Kidney (tissue), 14 donors: ENCODE measurements around the gene CDK9. TPM values are rescaled to one million over a fixed set of nuclear protein-coding genes. Genes with fewer than 3 reads are reported as not detected.

Experiments
- DNase-seq, 5 donors: peaks; one replicate each; pipeline ENCODE4 v3.0.0-alpha.2; 2013 to 2020
- FAIRE-seq: peaks from 2 replicates; lab custom pipeline; 2012; peaks lifted over from hg19 to GRCh38; lab: Jason Lieb, UNC
- H3K27ac ChIP-seq, 2 donors: one replicate each; pipeline ENCODE4 v1.7.0; 2013; ENCODE audit warnings: low read depth in 2 of 2, low read length in 2 of 2, inconsistent platforms in 1 of 2
- H3K27me3 ChIP-seq: one replicate; pipeline ENCODE4 v1.7.1; 2013; ENCODE audit warnings: low read length, inconsistent platforms; ENCODE audit not compliant: control insufficient read depth, insufficient read depth
- H3K36me3 ChIP-seq, 3 donors: one replicate each; pipeline versions ENCODE4 v1.7.0 to v1.7.1; 2013; ENCODE audit warnings: low read length in 3 of 3, control low read depth in 1 of 3, inconsistent platforms in 1 of 3; ENCODE audit not compliant: insufficient read depth in 3 of 3, control insufficient read depth in 2 of 3
- H3K4me1 ChIP-seq, 3 donors: one replicate each; pipeline versions ENCODE4 v1.7.0 to v1.7.1; 2013; ENCODE audit warnings: low read length in 3 of 3, inconsistent platforms in 1 of 3, low read depth in 1 of 3; ENCODE audit not compliant: control insufficient read depth in 2 of 3, insufficient read depth in 2 of 3
- H3K4me3 ChIP-seq, 3 donors: one replicate each; pipeline versions ENCODE4 v1.7.0 to v1.8.1; 2013; ENCODE audit warnings: low read length in 3 of 3, control low read depth in 1 of 3, inconsistent platforms in 1 of 3
- H3K9ac ChIP-seq, 3 donors: one replicate each; pipeline versions ENCODE4 v1.7.0 to v1.7.1; 2013; ENCODE audit warnings: low read length in 3 of 3, control low read depth in 1 of 3, inconsistent platforms in 1 of 3
- H3K9me3 ChIP-seq, 3 donors: one replicate each; pipeline versions ENCODE4 v1.7.0 to v1.7.1; 2013; ENCODE audit warnings: low read length in 3 of 3, control low read depth in 1 of 3, inconsistent platforms in 1 of 3; ENCODE audit not compliant: control insufficient read depth in 2 of 3, insufficient read depth in 1 of 3
- intact Hi-C: fragments of 100-400 bp; cut with DNase I; formaldehyde crosslinking; loops from one replicate; pipeline ENCODE4 v1.11.1; 2022
- polyA plus RNA-seq: library from polyadenylated mRNA; stranded (reverse); fragments of 350-450 nt; fragmentation: Illumina TruSeq; extraction: RNeasy Lipid Tissue Mini Kit (QIAGEN cat#74804); gene quantifications from one replicate; pipeline ENCODE4 v1.2.3, GENCODE V29; 2014; ENCODE audit warnings: low read depth, low replicate concordance; ENCODE audit not compliant: insufficient read depth
- total RNA-seq: library from RNA; stranded (reverse); fragmentation: NEBNext Ultra II Directional; extraction: Animal tissue kit (Norgen Biotek cat#: 25700); gene quantifications from one replicate; pipeline ENCODE4 v1.2.1, GENCODE V29; 2021
- TF ChIP-seq, protein P1 (sequence below): IDR thresholded peaks from 3 replicates; pipeline ENCODE4 v1.5.1; 2012; ENCODE audit warnings: mild to moderate bottlenecking, moderate library complexity, borderline replicate concordance; ENCODE audit not compliant: insufficient read depth; ENCODE audit errors: extremely low read depth
- donor health status: control.
- donor health status: control.
- donor health status: control.
- donor health status: control.
- donor health status: control.
- donor health status: DM: yes; HTN: yes; CAD: no.
- donor health status: Normal renal cell carcinoma (clear cell type).

The CDK9 gene
- total and polyA plus RNA-seq, 2 donors from 2014 or later = 45.2 to 93.5 TPM

DNA sequence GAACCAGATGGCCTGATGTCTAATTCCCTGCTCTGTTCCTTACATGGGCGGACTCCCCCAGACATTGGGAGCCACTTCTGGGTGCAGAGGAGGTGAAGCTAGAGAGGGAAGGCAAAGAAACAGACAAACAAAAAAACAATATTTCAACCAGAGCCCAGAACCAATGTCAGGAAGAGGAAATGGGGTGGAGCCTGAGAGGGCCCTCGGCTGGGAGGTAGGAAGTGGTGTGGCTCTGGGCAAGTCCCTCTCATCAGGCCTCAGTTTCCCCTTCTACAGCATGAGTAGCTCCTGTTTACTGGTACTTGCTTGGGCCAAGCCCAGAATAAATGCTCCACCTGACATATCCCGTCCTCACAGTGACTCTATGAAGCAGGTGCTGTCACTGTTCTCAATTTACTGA lies 18.4 kb upstream of the CDK9 start:
- H3K9ac ChIP-seq = peak overlapping the region in 1 of 3 donors; percentile 53
- no peak for DNase-seq
- H3K27me3 ChIP-seq = no peaks in the 10 kb centered on the region
- intact Hi-C loops = no loop called here
- H3K27ac ChIP-seq = peak overlapping the region; percentile 60 to 65
- H3K9me3 ChIP-seq = no peaks in the 10 kb centered on the region
- H3K36me3 ChIP-seq = no peaks in the 10 kb centered on the region
- peak overlapping the region in 1 of 3 donors; percentile 29 for H3K4me3 ChIP-seq
- TF ChIP-seq, protein P1, sequence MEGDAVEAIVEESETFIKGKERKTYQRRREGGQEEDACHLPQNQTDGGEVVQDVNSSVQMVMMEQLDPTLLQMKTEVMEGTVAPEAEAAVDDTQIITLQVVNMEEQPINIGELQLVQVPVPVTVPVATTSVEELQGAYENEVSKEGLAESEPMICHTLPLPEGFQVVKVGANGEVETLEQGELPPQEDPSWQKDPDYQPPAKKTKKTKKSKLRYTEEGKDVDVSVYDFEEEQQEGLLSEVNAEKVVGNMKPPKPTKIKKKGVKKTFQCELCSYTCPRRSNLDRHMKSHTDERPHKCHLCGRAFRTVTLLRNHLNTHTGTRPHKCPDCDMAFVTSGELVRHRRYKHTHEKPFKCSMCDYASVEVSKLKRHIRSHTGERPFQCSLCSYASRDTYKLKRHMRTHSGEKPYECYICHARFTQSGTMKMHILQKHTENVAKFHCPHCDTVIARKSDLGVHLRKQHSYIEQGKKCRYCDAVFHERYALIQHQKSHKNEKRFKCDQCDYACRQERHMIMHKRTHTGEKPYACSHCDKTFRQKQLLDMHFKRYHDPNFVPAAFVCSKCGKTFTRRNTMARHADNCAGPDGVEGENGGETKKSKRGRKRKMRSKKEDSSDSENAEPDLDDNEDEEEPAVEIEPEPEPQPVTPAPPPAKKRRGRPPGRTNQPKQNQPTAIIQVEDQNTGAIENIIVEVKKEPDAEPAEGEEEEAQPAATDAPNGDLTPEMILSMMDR = no peak
- FAIRE-seq = no peak
- peaks cover 0 to 25% (median 0%) of the 10 kb centered on the region in 3 donors for H3K4me1 ChIP-seq

DNA sequence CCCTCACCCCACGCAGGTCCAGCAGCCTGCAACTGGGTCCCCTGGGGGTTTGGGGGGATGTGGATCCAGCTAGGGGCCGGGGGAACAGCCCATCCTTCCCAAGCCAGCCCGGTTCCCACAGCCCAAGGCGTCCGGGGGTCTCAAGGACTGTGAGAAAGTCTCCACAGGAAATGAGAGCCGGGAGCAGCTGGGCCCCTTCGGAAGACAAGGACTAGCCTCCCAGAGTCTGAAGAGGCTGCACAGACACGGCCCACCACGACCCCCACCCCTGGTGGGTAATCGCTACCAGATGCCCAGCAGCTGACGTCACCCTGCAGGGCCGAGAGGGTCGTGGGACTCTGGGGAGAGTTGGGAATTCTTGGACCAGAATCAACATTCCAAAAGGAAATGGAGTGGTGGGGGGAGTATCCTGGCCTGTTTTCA lies 17.9 kb upstream of the CDK9 start:
- Histone ChIP-seq H3K9ac (peak overlapping the region in 1 of 3 donors; percentile 53), H3K4me1 (peaks cover 0 to 23% (median 0%) of the 10 kb centered on the region in 3 donors), H3K27ac (peak overlapping the region; percentile 60 to 65), H3K27me3 (no peaks in the 10 kb centered on the region), H3K36me3 (no peaks in the 10 kb centered on the region), H3K4me3 (peak overlapping the region in 1 of 3 donors; percentile 29), H3K9me3 (no peaks in the 10 kb centered on the region)
- intact Hi-C loops = no loop called here
- TF ChIP-seq, protein P1 = no peak
- DNase-seq (peak in 4 of 5 donors; percentile 72 to 90 (median 82)), FAIRE-seq (no peak)

DNA sequence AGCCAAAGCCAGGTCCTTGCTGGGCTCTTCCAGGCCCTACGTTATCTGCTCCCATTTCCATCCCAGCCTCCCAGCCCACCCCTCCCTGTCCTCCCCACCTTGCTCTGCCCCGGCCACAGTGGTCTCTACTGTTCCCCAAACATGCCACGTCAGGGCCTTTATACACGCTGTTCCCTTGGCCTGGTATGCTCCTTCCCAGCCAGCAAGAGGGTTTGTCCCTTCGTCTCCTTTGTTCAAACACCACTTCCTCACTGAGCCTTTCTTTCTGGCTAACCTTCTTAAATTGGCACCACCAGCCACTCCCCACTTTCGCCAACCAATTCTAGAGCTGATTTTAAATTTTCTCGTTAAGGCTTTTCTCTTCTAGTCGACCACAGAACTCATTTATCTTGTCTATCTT lies 17.1 kb upstream of the CDK9 start:
- Histone ChIP-seq H3K27me3 (no peaks in the 10 kb centered on the region), H3K27ac (peak overlapping the region in 1 of 2 donors; percentile 41), H3K4me3 (peak overlapping the region in 2 of 3 donors; percentile 2 to 29), H3K9me3 (no peaks in the 10 kb centered on the region), H3K4me1 (peaks cover 0 to 23% (median 0%) of the 10 kb centered on the region in 3 donors), H3K36me3 (no peaks in the 10 kb centered on the region), H3K9ac (no peak overlapping the region)
- FAIRE-seq (no peak), DNase-seq (no peak)
- TF ChIP-seq, protein P1 = no peak
- intact Hi-C loops = no loop called here

DNA sequence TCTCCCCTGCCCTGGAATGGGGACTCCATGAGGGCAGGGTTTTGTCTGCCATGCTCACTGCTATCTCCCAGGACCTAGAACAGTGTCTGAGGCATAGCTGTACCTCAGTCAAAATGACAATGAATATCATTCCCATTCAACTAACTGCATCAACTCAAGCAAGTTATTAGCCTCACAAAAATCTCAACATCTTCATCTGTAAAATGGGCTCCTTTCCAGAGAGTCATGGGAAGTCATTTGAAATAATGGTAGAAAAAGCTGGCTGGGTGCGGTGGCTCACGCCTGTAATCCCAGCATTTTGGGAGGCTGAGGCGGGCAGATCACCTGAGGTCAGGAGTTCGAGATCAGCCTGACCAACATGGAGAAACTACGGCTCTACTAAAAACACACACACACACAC lies 16.7 kb upstream of the CDK9 start:
- Histone ChIP-seq H3K27me3 (no peaks in the 10 kb centered on the region), H3K27ac (no peak overlapping the region), H3K9ac (no peak overlapping the region)

More for the DNA sequence above, 16.7 kb upstream of the CDK9 start:
- Histone ChIP-seq H3K36me3 (no peaks in the 10 kb centered on the region), H3K4me1 (peaks cover 0 to 23% (median 0%) of the 10 kb centered on the region in 3 donors), H3K9me3 (no peaks in the 10 kb centered on the region), H3K4me3 (peak overlapping the region in 2 of 3 donors; percentile 2 to 29)
- TF ChIP-seq, protein P1 = no peak
- intact Hi-C loops = no loop called here
- no peak for DNase-seq
- FAIRE-seq = no peak
